GM12878 (cell line): ENCODE measurements around the gene SPDL1. TPM values are rescaled to one million over a fixed set of nuclear protein-coding genes. Genes with fewer than 3 reads are reported as not detected.

Experiments
- ATAC-seq: fragments of 200-7000 bp; cut with Tn5 transposase; 3 replicates; pipeline ENCODE4 v1.9.1; 2020; ENCODE audit warnings: mild to moderate bottlenecking, moderate library complexity
- BruUV-seq: library from RNA; stranded (reverse); fragments of 400-500 nt; replicated peaks from 2 replicates; lab custom pipeline; 2021; lab: Mats Ljungman, UMichigan
- CTCF ChIA-PET: fragments of 300-600 bp; sonication (Branson Sonifier 250); formaldehyde crosslinking; extraction: SDS; loops from one replicate; lab custom pipeline; 2021; ENCODE audit warnings: inconsistent platforms; lab: Yijun Ruan, JAX
- POLR2A ChIA-PET: fragments of 350-600 bp; formaldehyde crosslinking; extraction: SDS; loops from one replicate; lab custom pipeline; 2021; ENCODE audit warnings: inconsistent platforms; lab: Charles Lee
- RAD21 ChIA-PET: fragments of 300-600 bp; sonication (Branson Sonifier 250); formaldehyde crosslinking; loops from one replicate; lab custom pipeline; 2023; ENCODE audit warnings: antibody characterized with exemption; ENCODE audit not compliant: unreplicated experiment; lab: Charles Lee
- SMC1A ChIA-PET: fragments of 300-600 bp; sonication (Branson Sonifier 250); formaldehyde crosslinking; loops from one replicate; lab custom pipeline; 2023; ENCODE audit not compliant: unreplicated experiment, uncharacterized antibody; lab: Charles Lee
- DNase-seq: peaks from one replicate; pipeline ENCODE4 v3.0.0-alpha.2; 2011; ENCODE audit warnings: low read depth, low spot score
- FAIRE-seq: peaks from 3 replicates; lab custom pipeline; 2011; peaks lifted over from hg19 to GRCh38; lab: Jason Lieb, UNC
- H2AFZ ChIP-seq: 2 replicates; pipeline ENCODE4 v1.6.0; 2011; ENCODE audit warnings: low read depth, low read length, control low read depth; ENCODE audit not compliant: control insufficient read depth
- H3K27ac ChIP-seq: 2 replicates; pipeline ENCODE4 v1.5.1; 2011; ENCODE audit warnings: control low read depth; ENCODE audit not compliant: control insufficient read depth, insufficient read depth
- H3K27me3 ChIP-seq, 2 experiments: replicated peaks in 1 of 2; 2 replicates each; pipeline versions ENCODE4 v1.6.0 to v1.6.1; 2011; ENCODE audit warnings: low read length in 1 of 2; ENCODE audit not compliant: control insufficient read depth in 2 of 2, insufficient read depth in 2 of 2
- H3K36me3 ChIP-seq, 2 experiments: 2 replicates each; pipeline ENCODE4 v1.5.1; 2011; ENCODE audit warnings: low read length in 1 of 2; ENCODE audit not compliant: control insufficient read depth in 2 of 2, insufficient read depth in 2 of 2
- H3K4me1 ChIP-seq: 2 replicates; pipeline ENCODE4 v1.6.1; 2011; ENCODE audit warnings: mild to moderate bottlenecking, low read length, moderate library complexity, mixed read lengths; ENCODE audit not compliant: control insufficient read depth, insufficient read depth
- H3K4me2 ChIP-seq: 2 replicates; pipeline ENCODE4 v1.6.0; 2011; ENCODE audit warnings: control low read depth; ENCODE audit not compliant: control insufficient read depth, insufficient read depth
- H3K4me3 ChIP-seq: fragments of 200-600 bp; sonication (generic); 2 replicates; pipeline ENCODE4 v1.5.1; 2016
- H3K79me2 ChIP-seq: 2 replicates; pipeline ENCODE4 v1.6.0; 2011; ENCODE audit warnings: low read length; ENCODE audit not compliant: control insufficient read depth, insufficient read depth
- H3K9ac ChIP-seq: 2 replicates; pipeline ENCODE4 v1.8.0; 2011; ENCODE audit warnings: low read length, control low read depth, mixed read lengths; ENCODE audit not compliant: control insufficient read depth, insufficient read depth
- H3K9me3 ChIP-seq: replicated peaks from 3 replicates; pipeline ENCODE4 v1.5.1; 2011; ENCODE audit warnings: mild to moderate bottlenecking, low read length; ENCODE audit not compliant: control insufficient read depth, insufficient read depth
- H4K20me1 ChIP-seq: 2 replicates; pipeline ENCODE4 v1.6.0; 2011; ENCODE audit not compliant: control insufficient read depth, insufficient read depth
- EED ChIP-seq: sonication (generic); IDR thresholded peaks from 2 replicates; pipeline ENCODE4 v1.6.1; 2016; ENCODE audit warnings: antibody characterized with exemption, low read depth
- ELK1 ChIP-seq: IDR thresholded peaks from 2 replicates; pipeline ENCODE4 v1.6.1; 2012; ENCODE audit warnings: low read depth, low read length, improper control_type of control experiment
- RAD21 ChIP-seq: IDR thresholded peaks from 2 replicates; pipeline ENCODE4 v1.6.1; 2011; ENCODE audit warnings: mild to moderate bottlenecking, low read depth, low read length, moderate library complexity; ENCODE audit not compliant: insufficient read depth
- SMARCA5 ChIP-seq: fragments of 450-650 bp; IDR thresholded peaks from 2 replicates; pipeline ENCODE4 v1.6.1; 2017; ENCODE audit warnings: mild to moderate bottlenecking
- STAT3 ChIP-seq: IDR thresholded peaks from 2 replicates; pipeline ENCODE4 v1.6.1; 2011; ENCODE audit warnings: low read depth, low read length, improper control_type of control experiment
- WGBS: methylation state at CpG from one replicate; pipeline ENCODE4 v1.1.6; 2016; ENCODE audit warnings: low lambda C conversion rate; ENCODE audit not compliant: insufficient replicate concordance, insufficient coverage; ENCODE audit errors: missing lambda C conversion rate; 5-methylcytosine and 5-hydroxymethylcytosine counted together
- in situ Hi-C: fragments of 300-500 bp; cut with MboI; formaldehyde crosslinking; loops from 9 replicates; pipeline ENCODE4 v1.14.3; 2018; ENCODE audit warnings: mixed read lengths
- intact Hi-C: fragments of 100-400 bp; cut with micrococcal nuclease; formaldehyde crosslinking; loops from one replicate; pipeline ENCODE4 v1.14.2; 2022; ENCODE audit not compliant: unreplicated experiment
- polyA plus RNA-seq, 11 experiments: library from polyadenylated mRNA; depleted of rRNA in 4 of 11; unstranded in 6 of 11; stranded (reverse) in 5 of 11; fragments of >200 nt; fragmentation: Nextera tagmentation in 4 of 11; fragmentation: Illumina TruSeq in 1 of 11; extraction: Ambion mirVana in 4 of 11; extraction: Trizol in 1 of 11; gene quantifications; 1 replicate in 1 of 11; 2 replicates in 10 of 11; pipeline versions ENCODE4 v1.2.1 to v1.2.3, GENCODE V29; 2011 to 2016; ENCODE audit warnings: inconsistent platforms in 2 of 11, missing spikeins in 2 of 11, low read depth in 1 of 11
- total RNA-seq, 4 experiments: library from RNA; depleted of rRNA in 3 of 4; stranded (reverse); fragments of >200 nt in 3 of 4; fragmentation: Illumina TruSeq in 1 of 4; extraction: Trizol in 1 of 4; gene quantifications; 2 replicates each; pipeline versions ENCODE4 v1.2.1 to v1.2.3, GENCODE V29; 2013 to 2021

SPDL1 gene
- total and polyA plus RNA-seq, 10 of the 15 experiments (the other 5 are each of a cell fraction or from before 2014, with no cell fraction given), result 34.2 to 69.9 (median 46.0) TPM

GRCh38 chr5:169651526-169651925, 68.0 kb downstream of the SPDL1 start:
- 21% methylated on average over 5 of the region's 5 CpGs for WGBS
- Histone ChIP-seq H3K4me2 (peak overlapping the region; percentile 99), H3K27me3 (no peaks in the 10 kb centered on the region), H3K4me3 (peak overlapping the region; percentile 50; the same call in 1 of the 2 replicates), H3K9me3 (no peaks in the 10 kb centered on the region), H3K9ac (peak overlapping the region; percentile 71), H4K20me1 (no peaks in the 10 kb centered on the region), H3K36me3 (peaks cover 18 to 22% of the 10 kb centered on the region in 2 experiments), H3K79me2 (peaks cover 86% of the 10 kb centered on the region), H2AFZ (no peak overlapping the region), H3K4me1 (peaks cover 96% of the 10 kb centered on the region), H3K27ac (peak overlapping the region; percentile 98)
- intact Hi-C loops (no loop called here), in situ Hi-C loops (no loop called here)
- DNase-seq (no peak), ATAC-seq (no peak), FAIRE-seq (no peak)
- no TSS peak for BruUV-seq
- RAD21 ChIA-PET, result interaction anchor here (1.0 to 6.8 kb wide), 6 partner anchors 13 to 67 kb away, joined by 3 to 47 read pairs (median 4); partner anchors contain the start of gene DOCK2
- SMC1A ChIA-PET, result interaction anchor here (0.6 to 8.0 kb wide), 4 partner anchors 12 to 28 kb away, joined by 4 to 68 read pairs (median 12); partner anchors contain the start of gene DOCK2
- TF ChIP-seq RAD21, result no peak
- TF ChIP-seq EED, result no peak
- no peak for TF ChIP-seq STAT3
- peak; percentile 85; the same call in 1 of the 2 replicates for TF ChIP-seq SMARCA5
- TF ChIP-seq ELK1, result 0 out of 2 replicates have a peak, but pooled peaks have one; percentile 27
- POLR2A ChIA-PET, result interaction anchor here (0.9 to 2.9 kb wide), 8 partner anchors 11 to 68 kb away, joined by 3 to 16 read pairs (median 7); partner anchors contain the start of genes DOCK2 and SPDL1
- CTCF ChIA-PET, result interaction anchor here (1.4 to 3.2 kb wide), 2 partner anchors 12 to 20 kb away, joined by 4 to 14 read pairs; no protein-coding TSS in a partner anchor
